Neural cell (in vitro differentiated cells): ENCODE results near the gene MST1. TPM values are rescaled to one million over a fixed set of nuclear protein-coding genes. Genes with fewer than 3 reads are reported as not detected.

Experiments used
- H2AFZ ChIP-seq: fragments of 200-600, 300-800 bp; sonication (generic), shearing (Covaris generic); 2 replicates; pipeline ENCODE4 v1.6.0; 2014; ENCODE audit warnings: low read depth, mild to moderate bottlenecking, antibody characterized with exemption, low read length, moderate library complexity
- H3F3A ChIP-seq: fragments of 200-600 bp; shearing (Covaris generic); 2 replicates; pipeline ENCODE4 v1.6.1; 2016; ENCODE audit warnings: mild to moderate bottlenecking, moderate library complexity, mixed read lengths, antibody characterized with exemption, low read length; ENCODE audit not compliant: insufficient read depth, poor library complexity, severe bottlenecking
- H3K27ac ChIP-seq: fragments of 200-600, 300-800 bp; sonication (generic), shearing (Covaris generic); 2 replicates; pipeline ENCODE4 v1.5.1; 2014; ENCODE audit warnings: mild to moderate bottlenecking, low read length, moderate library complexity
- H3K27me3 ChIP-seq: fragments of 300-800, 200-600 bp; sonication (generic), shearing (Covaris generic); 2 replicates; pipeline ENCODE4 v1.6.0; 2014; ENCODE audit warnings: mild to moderate bottlenecking, low read depth, low read length, moderate library complexity; ENCODE audit not compliant: insufficient read depth
- H3K36me3 ChIP-seq: fragments of 300-800, 200-600 bp; sonication (generic), shearing (Covaris generic); 2 replicates; pipeline ENCODE4 v1.5.1; 2014; ENCODE audit warnings: mild to moderate bottlenecking, antibody characterized with exemption, low read length, moderate library complexity; ENCODE audit not compliant: insufficient read depth
- H3K4me2 ChIP-seq: fragments of 300-800, 200-600 bp; sonication (generic), shearing (Covaris generic); 2 replicates; pipeline ENCODE4 v1.6.0; 2014; ENCODE audit warnings: mild to moderate bottlenecking, low read length
- H3K4me3 ChIP-seq: fragments of 300-800, 200-600 bp; sonication (generic), shearing (Covaris generic); 2 replicates; pipeline ENCODE4 v1.5.1; 2014; ENCODE audit warnings: mild to moderate bottlenecking, low read length, moderate library complexity
- H3K79me2 ChIP-seq: fragments of 200-600 bp; shearing (Covaris generic); replicated peaks from 2 replicates; pipeline ENCODE4 v1.6.0; 2014; ENCODE audit warnings: mild to moderate bottlenecking, low read length, moderate library complexity; ENCODE audit not compliant: insufficient read depth
- H3K9ac ChIP-seq: fragments of 300-800, 200-600 bp; sonication (generic), shearing (Covaris generic); 2 replicates; pipeline ENCODE4 v1.6.1; 2016; ENCODE audit warnings: mild to moderate bottlenecking, low read length, mixed read lengths
- H3K9me2 ChIP-seq: fragments of 200-600 bp; shearing (Covaris generic); 2 replicates; pipeline ENCODE4 v1.6.1; 2016; ENCODE audit warnings: mild to moderate bottlenecking, low read length, mixed read lengths; ENCODE audit not compliant: insufficient read depth
- H3K9me3 ChIP-seq: fragments of 200-600, 300-800 bp; sonication (generic), shearing (Covaris generic); 2 replicates; pipeline ENCODE4 v1.6.1; 2016; ENCODE audit warnings: mild to moderate bottlenecking, mixed run types, low read length, moderate library complexity, mixed read lengths
- H4K20me1 ChIP-seq: fragments of 200-600 bp; shearing (Covaris generic); 2 replicates; pipeline ENCODE4 v1.6.1; 2016; ENCODE audit warnings: mild to moderate bottlenecking, mixed run types; ENCODE audit not compliant: insufficient read depth
- EP300 ChIP-seq: fragments of 450-650 bp; conservative IDR thresholded peaks from 2 replicates; pipeline ENCODE4 v1.6.1; 2014; ENCODE audit warnings: antibody characterized with exemption, mild to moderate bottlenecking, moderate library complexity; ENCODE audit not compliant: poor library complexity, severe bottlenecking
- EZH2 ChIP-seq: fragments of 200-600, 300-800 bp; shearing (Covaris generic), sonication (generic); IDR thresholded peaks from 2 replicates; pipeline ENCODE4 v1.6.1; 2014; ENCODE audit warnings: antibody characterized with exemption, low read length, borderline replicate concordance, mild to moderate bottlenecking; ENCODE audit not compliant: insufficient read depth, poor library complexity, severe bottlenecking
- MXI1 ChIP-seq: fragments of 450-650 bp; conservative IDR thresholded peaks from 2 replicates; pipeline ENCODE4 v1.6.1; 2014; ENCODE audit warnings: antibody characterized with exemption, mild to moderate bottlenecking; ENCODE audit not compliant: poor library complexity, severe bottlenecking
- POLR2AphosphoS5 ChIP-seq: IDR thresholded peaks from 2 replicates; pipeline ENCODE4 v1.6.1; 2012
- RAD21 ChIP-seq: fragments of 450-650 bp; conservative IDR thresholded peaks from 2 replicates; pipeline ENCODE4 v1.6.1; 2014; ENCODE audit warnings: antibody characterized with exemption, mild to moderate bottlenecking, moderate library complexity
- SMC3 ChIP-seq: fragments of 450-650 bp; conservative IDR thresholded peaks from 2 replicates; pipeline ENCODE4 v1.6.1; 2014; ENCODE audit warnings: antibody characterized with exemption, mild to moderate bottlenecking, moderate library complexity; ENCODE audit not compliant: poor library complexity
- TAF1 ChIP-seq: IDR thresholded peaks from 2 replicates; pipeline ENCODE4 v1.6.1; 2012; ENCODE audit warnings: low read depth
- polyA plus RNA-seq: library from polyadenylated mRNA; depleted of rRNA; stranded (reverse); fragments of >200 nt; gene quantifications from 2 replicates; pipeline ENCODE4 v1.2.3, GENCODE V29; 2014
- TF ChIP-seq, protein P1 (sequence below): fragments of 450-650 bp; IDR thresholded peaks from 2 replicates; pipeline ENCODE4 v1.5.1; 2014; ENCODE audit warnings: antibody characterized with exemption, mild to moderate bottlenecking, moderate library complexity; ENCODE audit not compliant: poor library complexity, severe bottlenecking
- TF ChIP-seq, protein P2 (sequence below): IDR thresholded peaks from 2 replicates; pipeline ENCODE4 v1.6.1; 2012; ENCODE audit warnings: borderline replicate concordance

The MST1 gene
- polyA plus RNA-seq, 1 donor from 2014 or later, result 64.0 TPM

DNA sequence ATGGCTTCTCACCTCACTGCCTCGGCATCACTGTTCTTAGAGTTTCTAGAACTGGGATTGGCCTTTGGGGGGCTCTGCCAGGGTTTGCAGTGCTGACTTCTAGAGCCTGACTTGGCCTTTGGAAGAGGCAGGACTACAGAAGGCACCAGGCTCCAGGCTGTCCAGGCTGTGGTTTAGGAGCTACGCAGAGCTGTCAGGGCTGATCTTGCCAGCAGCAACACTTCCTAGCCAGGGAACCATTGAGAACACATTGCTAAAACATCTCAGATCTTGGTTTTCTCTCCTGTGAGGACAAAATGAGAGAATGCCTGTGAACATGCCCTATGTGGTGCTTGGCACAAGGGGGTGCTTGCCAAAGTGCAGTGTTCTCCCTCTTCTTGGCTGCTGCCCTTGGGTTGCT, 49.7 kb downstream of the MST1 start:
- Histone ChIP-seq H3K27ac (no peak overlapping the region), H3K36me3 (no peaks in the 10 kb centered on the region), H3K79me2 (no peaks in the 10 kb centered on the region)

DNA sequence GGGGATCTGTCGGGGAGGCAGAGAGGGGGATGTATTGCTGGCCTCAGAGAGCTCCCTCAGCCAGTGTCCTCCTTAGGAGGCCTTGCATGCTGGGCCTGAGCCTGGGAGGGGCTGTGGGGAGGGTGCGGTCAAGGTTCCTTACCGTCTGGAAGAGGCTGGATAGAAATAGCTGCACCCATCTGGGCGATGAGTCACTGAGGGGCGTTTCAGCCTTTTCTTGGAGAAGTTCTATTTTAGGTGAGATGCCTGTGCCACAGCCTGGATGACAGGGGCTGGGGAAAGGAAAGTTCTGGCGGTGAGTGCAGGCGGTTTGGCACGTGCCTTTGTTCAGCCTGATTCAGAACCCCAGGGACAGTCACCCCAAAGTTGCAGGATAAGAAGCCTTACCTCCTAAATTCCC, 50.8 kb downstream of the MST1 start:
- TF ChIP-seq, protein P1, sequence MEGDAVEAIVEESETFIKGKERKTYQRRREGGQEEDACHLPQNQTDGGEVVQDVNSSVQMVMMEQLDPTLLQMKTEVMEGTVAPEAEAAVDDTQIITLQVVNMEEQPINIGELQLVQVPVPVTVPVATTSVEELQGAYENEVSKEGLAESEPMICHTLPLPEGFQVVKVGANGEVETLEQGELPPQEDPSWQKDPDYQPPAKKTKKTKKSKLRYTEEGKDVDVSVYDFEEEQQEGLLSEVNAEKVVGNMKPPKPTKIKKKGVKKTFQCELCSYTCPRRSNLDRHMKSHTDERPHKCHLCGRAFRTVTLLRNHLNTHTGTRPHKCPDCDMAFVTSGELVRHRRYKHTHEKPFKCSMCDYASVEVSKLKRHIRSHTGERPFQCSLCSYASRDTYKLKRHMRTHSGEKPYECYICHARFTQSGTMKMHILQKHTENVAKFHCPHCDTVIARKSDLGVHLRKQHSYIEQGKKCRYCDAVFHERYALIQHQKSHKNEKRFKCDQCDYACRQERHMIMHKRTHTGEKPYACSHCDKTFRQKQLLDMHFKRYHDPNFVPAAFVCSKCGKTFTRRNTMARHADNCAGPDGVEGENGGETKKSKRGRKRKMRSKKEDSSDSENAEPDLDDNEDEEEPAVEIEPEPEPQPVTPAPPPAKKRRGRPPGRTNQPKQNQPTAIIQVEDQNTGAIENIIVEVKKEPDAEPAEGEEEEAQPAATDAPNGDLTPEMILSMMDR, result no peak
- no peak for TF ChIP-seq EP300
- no peak for TF ChIP-seq POLR2AphosphoS5
- TF ChIP-seq, protein P2, sequence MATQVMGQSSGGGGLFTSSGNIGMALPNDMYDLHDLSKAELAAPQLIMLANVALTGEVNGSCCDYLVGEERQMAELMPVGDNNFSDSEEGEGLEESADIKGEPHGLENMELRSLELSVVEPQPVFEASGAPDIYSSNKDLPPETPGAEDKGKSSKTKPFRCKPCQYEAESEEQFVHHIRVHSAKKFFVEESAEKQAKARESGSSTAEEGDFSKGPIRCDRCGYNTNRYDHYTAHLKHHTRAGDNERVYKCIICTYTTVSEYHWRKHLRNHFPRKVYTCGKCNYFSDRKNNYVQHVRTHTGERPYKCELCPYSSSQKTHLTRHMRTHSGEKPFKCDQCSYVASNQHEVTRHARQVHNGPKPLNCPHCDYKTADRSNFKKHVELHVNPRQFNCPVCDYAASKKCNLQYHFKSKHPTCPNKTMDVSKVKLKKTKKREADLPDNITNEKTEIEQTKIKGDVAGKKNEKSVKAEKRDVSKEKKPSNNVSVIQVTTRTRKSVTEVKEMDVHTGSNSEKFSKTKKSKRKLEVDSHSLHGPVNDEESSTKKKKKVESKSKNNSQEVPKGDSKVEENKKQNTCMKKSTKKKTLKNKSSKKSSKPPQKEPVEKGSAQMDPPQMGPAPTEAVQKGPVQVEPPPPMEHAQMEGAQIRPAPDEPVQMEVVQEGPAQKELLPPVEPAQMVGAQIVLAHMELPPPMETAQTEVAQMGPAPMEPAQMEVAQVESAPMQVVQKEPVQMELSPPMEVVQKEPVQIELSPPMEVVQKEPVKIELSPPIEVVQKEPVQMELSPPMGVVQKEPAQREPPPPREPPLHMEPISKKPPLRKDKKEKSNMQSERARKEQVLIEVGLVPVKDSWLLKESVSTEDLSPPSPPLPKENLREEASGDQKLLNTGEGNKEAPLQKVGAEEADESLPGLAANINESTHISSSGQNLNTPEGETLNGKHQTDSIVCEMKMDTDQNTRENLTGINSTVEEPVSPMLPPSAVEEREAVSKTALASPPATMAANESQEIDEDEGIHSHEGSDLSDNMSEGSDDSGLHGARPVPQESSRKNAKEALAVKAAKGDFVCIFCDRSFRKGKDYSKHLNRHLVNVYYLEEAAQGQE, result no peak
- no peak for TF ChIP-seq RAD21
- no peak for TF ChIP-seq TAF1
- no peak for TF ChIP-seq MXI1
- no peak for TF ChIP-seq EZH2
- no peak for TF ChIP-seq SMC3
- H3K36me3 ChIP-seq, result no peaks in the 10 kb centered on the region
- H3K27ac ChIP-seq, result no peak overlapping the region
- no peaks in the 10 kb centered on the region for H3K9me2 ChIP-seq
- H3K27me3 ChIP-seq, result no peaks in the 10 kb centered on the region
- H3K79me2 ChIP-seq, result no peaks in the 10 kb centered on the region
- H3K9ac ChIP-seq, result no peak overlapping the region
- H2AFZ ChIP-seq, result no peak overlapping the region
- H3K9me3 ChIP-seq, result no peaks in the 10 kb centered on the region
- peaks cover 3% of the 10 kb centered on the region for H4K20me1 ChIP-seq
- H3K4me3 ChIP-seq, result no peak overlapping the region
- H3F3A ChIP-seq, result no peaks in the 10 kb centered on the region
- H3K4me2 ChIP-seq, result no peak overlapping the region

More for the DNA sequence above, 49.7 kb downstream of the MST1 start:
- Histone ChIP-seq H3K9me3 (no peaks in the 10 kb centered on the region), H2AFZ (no peak overlapping the region), H3K4me3 (no peak overlapping the region), H3K9me2 (no peaks in the 10 kb centered on the region), H3K4me2 (no peak overlapping the region), H3F3A (no peaks in the 10 kb centered on the region), H4K20me1 (peaks cover 3% of the 10 kb centered on the region), H3K9ac (no peak overlapping the region), H3K27me3 (no peaks in the 10 kb centered on the region)
- TF ChIP-seq, protein P1, result no peak
- TF ChIP-seq POLR2AphosphoS5, result no peak
- no peak for TF ChIP-seq MXI1
- TF ChIP-seq, protein P2, result no peak
- no peak for TF ChIP-seq SMC3
- no peak for TF ChIP-seq EZH2
- TF ChIP-seq RAD21, result no peak
- TF ChIP-seq TAF1, result no peak
- TF ChIP-seq EP300, result no peak
